ENCODE results near the gene ADGB. TPM values are rescaled to one million over a fixed set of nuclear protein-coding genes. Genes with fewer than 3 reads are reported as not detected.

ADGB gene
- total RNA-seq, 3 donors from 2014 or later = not detected

GRCh38 chr6:146593986-146594385 lies 4.8 kb upstream of the ADGB start:
- H3K36me3 Mint-ChIP-seq (ENCODE audit: insufficient read depth) = no peaks in the 10 kb centered on the region
- no peaks in the 10 kb centered on the region for H3K9me3 Mint-ChIP-seq
- peaks cover 7% of the 10 kb centered on the region for H3K27me3 Mint-ChIP-seq (ENCODE audit: low read depth)
- no peak overlapping the region for H3K4me3 Mint-ChIP-seq
- ATAC-seq (no peak), DNase-seq (no peak)
- H3K4me1 Mint-ChIP-seq (ENCODE audit: low read depth) = peaks cover under 1% of the 10 kb centered on the region

GRCh38 chr6:146594495-146594894 lies 4.3 kb upstream of the ADGB start:
- ATAC-seq (no peak), DNase-seq (no peak)
- Mint-ChIP-seq H3K4me1 (ENCODE audit: low read depth) (peaks cover 2% of the 10 kb centered on the region), H3K36me3 (ENCODE audit: insufficient read depth) (no peaks in the 10 kb centered on the region), H3K9me3 (no peaks in the 10 kb centered on the region), H3K4me3 (no peak overlapping the region), H3K27me3 (ENCODE audit: low read depth) (peaks cover 10% of the 10 kb centered on the region)

GRCh38 chr6:146595972-146596731 lies 2.6 kb upstream of the ADGB start:
- H3K27me3 Mint-ChIP-seq (ENCODE audit: low read depth) = peaks cover 14% of the 10 kb centered on the region
- no peaks in the 10 kb centered on the region for H3K9me3 Mint-ChIP-seq
- no peaks in the 10 kb centered on the region for H3K36me3 Mint-ChIP-seq (ENCODE audit: insufficient read depth)
- H3K4me3 Mint-ChIP-seq = no peak overlapping the region
- DNase-seq = no peak
- H3K4me1 Mint-ChIP-seq (ENCODE audit: low read depth) = peaks cover 2% of the 10 kb centered on the region
- no peak for ATAC-seq

- Mint-ChIP-seq H3K4me1 (ENCODE audit: low read depth) (peaks cover 2% of the 10 kb centered on the region), H3K36me3 (ENCODE audit: insufficient read depth) (no peaks in the 10 kb centered on the region), H3K27me3 (ENCODE audit: low read depth) (peaks cover 14% of the 10 kb centered on the region), H3K9me3 (no peaks in the 10 kb centered on the region), H3K4me3 (no peak overlapping the region)
- DNase-seq (no peak), ATAC-seq (no peak)
Measured at GRCh38 chr6:146601352-146601751, 2.6 kb downstream of the ADGB start.

GRCh38 chr6:146602526-146602925 lies 3.8 kb downstream of the ADGB start:
- DNase-seq (no peak), ATAC-seq (no peak)
- peaks cover 2% of the 10 kb centered on the region for H3K4me1 Mint-ChIP-seq (ENCODE audit: low read depth)
- peaks cover 14% of the 10 kb centered on the region for H3K27me3 Mint-ChIP-seq (ENCODE audit: low read depth)
- H3K4me3 Mint-ChIP-seq = no peak overlapping the region
- H3K36me3 Mint-ChIP-seq (ENCODE audit: insufficient read depth) = no peaks in the 10 kb centered on the region
- no peaks in the 10 kb centered on the region for H3K9me3 Mint-ChIP-seq

GRCh38 chr6:146613947-146614346 lies 15.2 kb downstream of the ADGB start:
- Mint-ChIP-seq H3K27me3 (ENCODE audit: low read depth) (no peaks in the 10 kb centered on the region), H3K9me3 (no peaks in the 10 kb centered on the region), H3K4me1 (ENCODE audit: low read depth) (no peaks in the 10 kb centered on the region), H3K36me3 (ENCODE audit: insufficient read depth) (no peaks in the 10 kb centered on the region), H3K4me3 (no peak overlapping the region)
- ATAC-seq (no peak), DNase-seq (no peak)

- ATAC-seq (no peak), DNase-seq (no peak)
- H3K4me1 Mint-ChIP-seq (ENCODE audit: low read depth) = no peaks in the 10 kb centered on the region
- H3K9me3 Mint-ChIP-seq = peaks cover 3% of the 10 kb centered on the region
- no peaks in the 10 kb centered on the region for H3K36me3 Mint-ChIP-seq (ENCODE audit: insufficient read depth)
- no peak overlapping the region for H3K4me3 Mint-ChIP-seq
- H3K27me3 Mint-ChIP-seq (ENCODE audit: low read depth) = no peaks in the 10 kb centered on the region
Measured at GRCh38 chr6:146620655-146621054, 21.9 kb downstream of the ADGB start.

GRCh38 chr6:146628350-146628749 lies 29.6 kb downstream of the ADGB start:
- ATAC-seq = no peak
- H3K9me3 Mint-ChIP-seq = no peaks in the 10 kb centered on the region
- no peak overlapping the region for H3K4me3 Mint-ChIP-seq
- no peaks in the 10 kb centered on the region for H3K36me3 Mint-ChIP-seq (ENCODE audit: insufficient read depth)
- DNase-seq = no peak
- peaks cover 7% of the 10 kb centered on the region for H3K27me3 Mint-ChIP-seq (ENCODE audit: low read depth)
- no peaks in the 10 kb centered on the region for H3K4me1 Mint-ChIP-seq (ENCODE audit: low read depth)

- DNase-seq = no peak
- H3K27me3 Mint-ChIP-seq (ENCODE audit: low read depth) = peaks cover 9% of the 10 kb centered on the region
- no peaks in the 10 kb centered on the region for H3K36me3 Mint-ChIP-seq (ENCODE audit: insufficient read depth)
- ATAC-seq = no peak
- no peaks in the 10 kb centered on the region for H3K4me1 Mint-ChIP-seq (ENCODE audit: low read depth)
- no peak overlapping the region for H3K4me3 Mint-ChIP-seq
- H3K9me3 Mint-ChIP-seq = no peaks in the 10 kb centered on the region
Measured at GRCh38 chr6:146634022-146634421, 35.2 kb downstream of the ADGB start.

- no peaks in the 10 kb centered on the region for H3K36me3 Mint-ChIP-seq (ENCODE audit: insufficient read depth)
- no peaks in the 10 kb centered on the region for H3K9me3 Mint-ChIP-seq
- H3K4me3 Mint-ChIP-seq = no peak overlapping the region
Measured at GRCh38 chr6:146635165-146635564, 36.4 kb downstream of the ADGB start.

GRCh38 chr6:146636481-146636880 lies 37.7 kb downstream of the ADGB start:
- peaks cover 7% of the 10 kb centered on the region for H3K27me3 Mint-ChIP-seq (ENCODE audit: low read depth)
- H3K36me3 Mint-ChIP-seq (ENCODE audit: insufficient read depth) = no peaks in the 10 kb centered on the region
- H3K4me1 Mint-ChIP-seq (ENCODE audit: low read depth) = no peaks in the 10 kb centered on the region
- ATAC-seq = no peak
- no peak overlapping the region for H3K4me3 Mint-ChIP-seq
- H3K9me3 Mint-ChIP-seq = no peaks in the 10 kb centered on the region
- DNase-seq = no peak

More at GRCh38 chr6:146635165-146635564, 36.4 kb downstream of the ADGB start:
- DNase-seq (no peak), ATAC-seq (no peak)
- Mint-ChIP-seq H3K27me3 (ENCODE audit: low read depth) (peaks cover 9% of the 10 kb centered on the region), H3K4me1 (ENCODE audit: low read depth) (no peaks in the 10 kb centered on the region)

GRCh38 chr6:146642921-146643320 lies 44.1 kb downstream of the ADGB start:
- no peak overlapping the region for H3K4me3 Mint-ChIP-seq
- DNase-seq (no peak), ATAC-seq (no peak)
- no peaks in the 10 kb centered on the region for H3K4me1 Mint-ChIP-seq (ENCODE audit: low read depth)
- no peaks in the 10 kb centered on the region for H3K9me3 Mint-ChIP-seq
- H3K36me3 Mint-ChIP-seq (ENCODE audit: insufficient read depth) = no peaks in the 10 kb centered on the region
- H3K27me3 Mint-ChIP-seq (ENCODE audit: low read depth) = peaks cover 1% of the 10 kb centered on the region

GRCh38 chr6:146650799-146651481 lies 52.2 kb downstream of the ADGB start:
- Mint-ChIP-seq H3K9me3 (no peaks in the 10 kb centered on the region), H3K4me1 (ENCODE audit: low read depth) (no peaks in the 10 kb centered on the region), H3K36me3 (ENCODE audit: insufficient read depth) (no peaks in the 10 kb centered on the region), H3K4me3 (no peak overlapping the region), H3K27me3 (ENCODE audit: low read depth) (no peaks in the 10 kb centered on the region)
- no peak for DNase-seq
- no peak for ATAC-seq

GRCh38 chr6:146651482-146651863 lies 52.7 kb downstream of the ADGB start:
- DNase-seq (no peak), ATAC-seq (no peak)
- Mint-ChIP-seq H3K9me3 (no peaks in the 10 kb centered on the region), H3K4me3 (no peak overlapping the region), H3K27me3 (ENCODE audit: low read depth) (no peaks in the 10 kb centered on the region), H3K4me1 (ENCODE audit: low read depth) (no peaks in the 10 kb centered on the region), H3K36me3 (ENCODE audit: insufficient read depth) (no peaks in the 10 kb centered on the region)

- Mint-ChIP-seq H3K4me1 (ENCODE audit: low read depth) (no peaks in the 10 kb centered on the region), H3K36me3 (ENCODE audit: insufficient read depth) (no peaks in the 10 kb centered on the region), H3K9me3 (no peaks in the 10 kb centered on the region), H3K27me3 (ENCODE audit: low read depth) (no peaks in the 10 kb centered on the region), H3K4me3 (no peak overlapping the region)
- DNase-seq = no peak
- no peak for ATAC-seq
Measured at GRCh38 chr6:146657432-146657831, 58.7 kb downstream of the ADGB start.
